ENCODE measurements around the gene LILRB5. TPM values are rescaled to one million over a fixed set of nuclear protein-coding genes. Genes with fewer than 3 reads are reported as not detected.

LILRB5 gene
- total RNA-seq, 1 experiment from 2014 or later: not detected

DNA sequence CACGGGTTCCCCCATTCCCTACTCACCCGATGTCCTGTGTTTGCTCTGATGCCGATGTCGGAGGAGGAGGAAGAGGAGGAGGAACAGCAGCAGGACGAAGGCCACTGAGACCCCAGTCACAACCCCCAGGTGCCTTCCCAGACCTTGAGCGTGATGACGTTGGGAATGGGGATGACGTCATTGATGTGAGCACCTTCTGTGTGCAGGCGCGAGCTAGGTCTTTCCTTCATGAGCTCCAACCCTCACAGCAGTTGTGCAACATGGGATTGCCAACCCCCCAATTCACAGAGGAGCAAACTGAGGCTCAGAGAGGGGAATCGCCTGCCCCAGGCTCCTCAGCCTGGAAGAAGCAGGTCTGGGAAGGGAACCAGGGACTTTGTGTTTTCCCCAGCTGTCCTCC lies 4.2 kb downstream of the LILRB5 start:
- intact Hi-C loops (cut with micrococcal nuclease; ENCODE audit: unreplicated experiment): no loop called here
- Histone ChIP-seq H3K4me2 (no peak overlapping the region), H3K4me1 (replicated peaks; ENCODE audit: insufficient read depth) (no peaks in the 10 kb centered on the region), H2AFZ (no peak overlapping the region), H3K9me2 (ENCODE audit: insufficient read depth) (no peaks in the 10 kb centered on the region), H4K20me1 (ENCODE audit: insufficient read depth) (no peaks in the 10 kb centered on the region), H3F3A (ENCODE audit: insufficient read depth, low read depth) (no peaks in the 10 kb centered on the region), H3K27ac (no peak overlapping the region), H3K79me2 (ENCODE audit: low read depth) (no peaks in the 10 kb centered on the region), H3K4me3 (no peak overlapping the region), H3K27me3 (ENCODE audit: insufficient read depth, low read depth) (peaks cover 91% of the 10 kb centered on the region), H3K9me3 (ENCODE audit: insufficient read depth, low read depth) (no peaks in the 10 kb centered on the region), H3K36me3 (ENCODE audit: low read depth) (no peaks in the 10 kb centered on the region)
- TF ChIP-seq, protein P1, sequence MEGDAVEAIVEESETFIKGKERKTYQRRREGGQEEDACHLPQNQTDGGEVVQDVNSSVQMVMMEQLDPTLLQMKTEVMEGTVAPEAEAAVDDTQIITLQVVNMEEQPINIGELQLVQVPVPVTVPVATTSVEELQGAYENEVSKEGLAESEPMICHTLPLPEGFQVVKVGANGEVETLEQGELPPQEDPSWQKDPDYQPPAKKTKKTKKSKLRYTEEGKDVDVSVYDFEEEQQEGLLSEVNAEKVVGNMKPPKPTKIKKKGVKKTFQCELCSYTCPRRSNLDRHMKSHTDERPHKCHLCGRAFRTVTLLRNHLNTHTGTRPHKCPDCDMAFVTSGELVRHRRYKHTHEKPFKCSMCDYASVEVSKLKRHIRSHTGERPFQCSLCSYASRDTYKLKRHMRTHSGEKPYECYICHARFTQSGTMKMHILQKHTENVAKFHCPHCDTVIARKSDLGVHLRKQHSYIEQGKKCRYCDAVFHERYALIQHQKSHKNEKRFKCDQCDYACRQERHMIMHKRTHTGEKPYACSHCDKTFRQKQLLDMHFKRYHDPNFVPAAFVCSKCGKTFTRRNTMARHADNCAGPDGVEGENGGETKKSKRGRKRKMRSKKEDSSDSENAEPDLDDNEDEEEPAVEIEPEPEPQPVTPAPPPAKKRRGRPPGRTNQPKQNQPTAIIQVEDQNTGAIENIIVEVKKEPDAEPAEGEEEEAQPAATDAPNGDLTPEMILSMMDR (conservative IDR thresholded peaks at IDR 0.05): no peak
- no peak for TF ChIP-seq EZH2 (IDR thresholded peaks at IDR 0.05; ENCODE audit: low read depth)
- POLR2A ChIA-PET (ENCODE audit: unreplicated experiment): no interaction called here
- no TSS peak for BruUV-seq (replicated peaks)
- CTCF ChIA-PET: no interaction called here
- no peak for DNase-seq

DNA sequence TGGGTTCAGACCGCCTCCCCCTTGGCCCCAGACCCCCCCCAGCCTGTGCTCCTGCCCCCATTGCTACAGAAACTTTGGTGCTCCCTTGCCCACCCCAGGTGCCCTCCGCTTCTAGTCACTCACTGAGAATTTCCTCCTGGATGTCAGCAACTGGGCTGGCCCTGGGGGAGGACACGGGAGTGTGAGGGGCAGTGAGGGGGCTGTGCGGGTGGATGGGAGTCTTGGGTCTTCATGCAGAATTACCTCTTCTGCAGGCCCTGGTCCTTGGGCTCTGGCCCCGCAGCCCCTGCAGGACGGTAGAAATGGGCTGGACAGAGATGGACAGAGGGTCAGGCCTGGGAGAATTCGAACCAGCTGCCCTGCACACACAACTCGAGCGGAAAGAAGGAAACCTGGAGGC lies 4.8 kb downstream of the LILRB5 start:
- H3K4me2 ChIP-seq: no peak overlapping the region
- H3K36me3 ChIP-seq (ENCODE audit: low read depth): no peaks in the 10 kb centered on the region
- H3K27ac ChIP-seq: no peak overlapping the region
- no peak overlapping the region for H2AFZ ChIP-seq
- DNase-seq: no peak
- H3K9me2 ChIP-seq (ENCODE audit: insufficient read depth): no peaks in the 10 kb centered on the region
- H3K4me3 ChIP-seq: no peak overlapping the region
- no peaks in the 10 kb centered on the region for H3K9me3 ChIP-seq (ENCODE audit: insufficient read depth, low read depth)
- TF ChIP-seq EZH2 (IDR thresholded peaks at IDR 0.05; ENCODE audit: low read depth): no peak
- TF ChIP-seq, protein P1 (conservative IDR thresholded peaks at IDR 0.05): no peak
- peaks cover 91% of the 10 kb centered on the region for H3K27me3 ChIP-seq (ENCODE audit: insufficient read depth, low read depth)
- H3K4me1 ChIP-seq (replicated peaks; ENCODE audit: insufficient read depth): no peaks in the 10 kb centered on the region
- CTCF ChIA-PET: no interaction called here
- H4K20me1 ChIP-seq (ENCODE audit: insufficient read depth): no peaks in the 10 kb centered on the region
- H3F3A ChIP-seq (ENCODE audit: insufficient read depth, low read depth): no peaks in the 10 kb centered on the region
- POLR2A ChIA-PET (ENCODE audit: unreplicated experiment): no interaction called here
- no peaks in the 10 kb centered on the region for H3K79me2 ChIP-seq (ENCODE audit: low read depth)
- no TSS peak for BruUV-seq (replicated peaks)
- intact Hi-C loops (cut with micrococcal nuclease; ENCODE audit: unreplicated experiment): no loop called here

DNA sequence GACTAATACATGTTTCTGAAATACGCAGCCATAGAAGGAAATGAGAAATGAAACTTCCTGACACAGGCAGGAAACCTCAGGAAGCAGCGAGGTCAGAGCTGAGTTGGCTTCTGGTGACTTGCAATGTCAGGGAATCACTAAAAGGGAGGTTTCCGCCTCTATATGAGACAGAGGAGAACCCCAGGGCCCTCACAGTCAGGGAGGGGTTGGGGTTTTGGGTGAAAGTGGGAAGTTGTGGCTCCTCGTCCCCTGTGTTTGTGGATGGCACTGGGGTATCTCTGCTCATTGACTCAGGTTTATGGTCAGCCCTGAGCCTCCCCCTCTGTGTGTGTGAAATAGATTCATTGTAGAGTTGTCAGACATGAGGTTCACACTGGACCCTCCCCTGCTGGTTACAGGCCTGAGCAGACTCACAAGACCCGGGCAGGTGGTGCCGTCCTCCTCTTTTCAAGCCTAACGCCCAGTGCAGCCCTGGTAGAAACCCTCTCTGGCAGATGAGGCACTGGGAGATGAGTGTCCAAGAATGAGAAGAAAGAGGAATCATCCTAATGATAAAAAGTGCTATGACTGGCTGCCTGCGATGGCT lies 9.0 kb downstream of the LILRB5 start:
- CTCF ChIA-PET: no interaction called here
- H2AFZ ChIP-seq: no peak overlapping the region; the same call in 1 of the 2 replicates

More for the DNA sequence above, 9.0 kb downstream of the LILRB5 start:
- H3F3A ChIP-seq (ENCODE audit: insufficient read depth, low read depth): no peaks in the 10 kb centered on the region
- no peaks in the 10 kb centered on the region for H3K9me2 ChIP-seq (ENCODE audit: insufficient read depth)
- H3K27ac ChIP-seq: no peak overlapping the region
- no peak for DNase-seq
- no peaks in the 10 kb centered on the region for H3K9me3 ChIP-seq (ENCODE audit: insufficient read depth, low read depth)
- no peaks in the 10 kb centered on the region for H3K79me2 ChIP-seq (ENCODE audit: low read depth)
- H3K4me3 ChIP-seq: no peak overlapping the region
- POLR2A ChIA-PET (ENCODE audit: unreplicated experiment): interaction anchor here (0.6 kb wide), 1 partner anchor 177 kb away, joined by 8 read pairs; no protein-coding TSS in a partner anchor
- H3K27me3 ChIP-seq (ENCODE audit: insufficient read depth, low read depth): peaks cover 82% of the 10 kb centered on the region
- no peak for TF ChIP-seq EZH2 (IDR thresholded peaks at IDR 0.05; ENCODE audit: low read depth)
- TF ChIP-seq, protein P1 (conservative IDR thresholded peaks at IDR 0.05): no peak
- no TSS peak for BruUV-seq (replicated peaks)
- no peaks in the 10 kb centered on the region for H3K4me1 ChIP-seq (replicated peaks; ENCODE audit: insufficient read depth)
- H3K36me3 ChIP-seq (ENCODE audit: low read depth): no peaks in the 10 kb centered on the region
- intact Hi-C loops (cut with micrococcal nuclease; ENCODE audit: unreplicated experiment): no loop called here
- H3K4me2 ChIP-seq: no peak overlapping the region
- H4K20me1 ChIP-seq (ENCODE audit: insufficient read depth): no peaks in the 10 kb centered on the region; the same call in 1 of the 2 replicates

Data from PC-9 (cell line).